ENCODE measurements around the gene NMNAT2. TPM values are rescaled to one million over a fixed set of nuclear protein-coding genes. Genes with fewer than 3 reads are reported as not detected.

Gene NMNAT2
- total and polyA plus RNA-seq, 10 of the 15 experiments (the other 5 are each of a cell fraction or from before 2014, with no cell fraction given) = 0.02 to 2.0 (median 0.60) TPM

GRCh38 chr1:183219616-183220009, 198.6 kb downstream of the NMNAT2 start:
- FAIRE-seq = no peak
- Histone ChIP-seq H3K9ac (ENCODE audit: control insufficient read depth, insufficient read depth, low read length) (no peak overlapping the region), H3K79me2 (ENCODE audit: control insufficient read depth, insufficient read depth, low read length) (no peaks in the 10 kb centered on the region), H3K27me3 (replicated peaks in 1 of 2; ENCODE audit: control insufficient read depth in 2 of 2, insufficient read depth in 2 of 2, low read length in 1 of 2) (no peaks in the 10 kb centered on the region), H3K4me3 (no peak overlapping the region), H3K36me3 (ENCODE audit: control insufficient read depth in 2 of 2, insufficient read depth in 2 of 2, low read length in 1 of 2) (no peaks in the 10 kb centered on the region), H4K20me1 (ENCODE audit: control insufficient read depth, insufficient read depth) (no peaks in the 10 kb centered on the region), H3K4me1 (ENCODE audit: control insufficient read depth, insufficient read depth, low read length) (peaks cover 3% of the 10 kb centered on the region; the same call in 1 of the 2 replicates), H3K9me3 (replicated peaks; ENCODE audit: control insufficient read depth, insufficient read depth, low read length) (no peaks in the 10 kb centered on the region), H2AFZ (ENCODE audit: control insufficient read depth, low read depth, low read length) (no peak overlapping the region), H3K4me2 (ENCODE audit: control insufficient read depth, insufficient read depth) (no peak overlapping the region), H3K27ac (ENCODE audit: control insufficient read depth, insufficient read depth) (no peak overlapping the region)
- in situ Hi-C loops (cut with MboI) (no loop called here), intact Hi-C loops (cut with micrococcal nuclease; ENCODE audit: unreplicated experiment) (loop anchor here (10.0 kb wide), 1 partner anchor 55 kb away; no protein-coding TSS in a partner anchor)
- no peak for TF ChIP-seq TAF1 (IDR thresholded peaks at IDR 0.05; ENCODE audit: borderline replicate concordance, low read depth, low read length)
- TF ChIP-seq SRF (IDR thresholded peaks at IDR 0.05; ENCODE audit: low read depth in 2 of 2, low read length in 2 of 2) = no peak
- no peak for TF ChIP-seq MTA2 (IDR thresholded peaks at IDR 0.05; ENCODE audit: low read depth)
- no peak for TF ChIP-seq CBFB (IDR thresholded peaks at IDR 0.05; ENCODE audit: low read depth)
- TF ChIP-seq ZZZ3 (IDR thresholded peaks at IDR 0.05; ENCODE audit: control insufficient read depth, insufficient read length, low read depth) = no peak
- TF ChIP-seq EED (IDR thresholded peaks at IDR 0.05; ENCODE audit: low read depth) = no peak
- TF ChIP-seq, protein P1, sequence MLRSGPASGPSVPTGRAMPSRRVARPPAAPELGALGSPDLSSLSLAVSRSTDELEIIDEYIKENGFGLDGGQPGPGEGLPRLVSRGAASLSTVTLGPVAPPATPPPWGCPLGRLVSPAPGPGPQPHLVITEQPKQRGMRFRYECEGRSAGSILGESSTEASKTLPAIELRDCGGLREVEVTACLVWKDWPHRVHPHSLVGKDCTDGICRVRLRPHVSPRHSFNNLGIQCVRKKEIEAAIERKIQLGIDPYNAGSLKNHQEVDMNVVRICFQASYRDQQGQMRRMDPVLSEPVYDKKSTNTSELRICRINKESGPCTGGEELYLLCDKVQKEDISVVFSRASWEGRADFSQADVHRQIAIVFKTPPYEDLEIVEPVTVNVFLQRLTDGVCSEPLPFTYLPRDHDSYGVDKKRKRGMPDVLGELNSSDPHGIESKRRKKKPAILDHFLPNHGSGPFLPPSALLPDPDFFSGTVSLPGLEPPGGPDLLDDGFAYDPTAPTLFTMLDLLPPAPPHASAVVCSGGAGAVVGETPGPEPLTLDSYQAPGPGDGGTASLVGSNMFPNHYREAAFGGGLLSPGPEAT (IDR thresholded peaks at IDR 0.05; ENCODE audit: low read depth) = no peak
- TF ChIP-seq PAX8 (IDR thresholded peaks at IDR 0.05) = no peak
- no peak for TF ChIP-seq CREM (IDR thresholded peaks at IDR 0.05; ENCODE audit: low read depth)
- no peak for TF ChIP-seq SP1 (IDR thresholded peaks at IDR 0.05; ENCODE audit: low read depth, low read length)
- TF ChIP-seq KAT2A (conservative IDR thresholded peaks at IDR 0.05; ENCODE audit: control insufficient read depth, low read depth, low read length) = no peak
- TF ChIP-seq NBN (IDR thresholded peaks at IDR 0.05) = no peak
- TF ChIP-seq CBX5 (IDR thresholded peaks at IDR 0.05; ENCODE audit: low read depth) = no peak
- no peak for TF ChIP-seq ZBTB40 (IDR thresholded peaks at IDR 0.05; ENCODE audit: borderline replicate concordance)
- SMC1A ChIA-PET (ENCODE audit: uncharacterized antibody, unreplicated experiment) = interaction anchor here (0.6 to 1.7 kb wide), 9 partner anchors 8 to 253 kb away, joined by 3 to 7 read pairs (median 3); no protein-coding TSS in a partner anchor
- CTCF ChIA-PET = interaction anchor here (1.4 to 3.2 kb wide), 3 partner anchors 8 to 257 kb away, joined by 3 to 13 read pairs (median 3); no protein-coding TSS in a partner anchor
- RAD21 ChIA-PET (ENCODE audit: unreplicated experiment) = interaction anchor here (1.0 to 1.9 kb wide), 5 partner anchors 10 to 257 kb away, joined by 3 to 7 read pairs (median 4); no protein-coding TSS in a partner anchor
- BruUV-seq (replicated peaks) = no TSS peak
- POLR2A ChIA-PET = interaction anchor here (1.4 kb wide), 1 partner anchor 24 kb away, joined by 3 read pairs; no protein-coding TSS in a partner anchor
- peak; percentile 18; the same call in 1 of the 3 replicates for ATAC-seq
- DNase-seq (ENCODE audit: low read depth, low spot score) = no peak

All from GM12878 (cell line).